Measurements from ENCODE around the gene CENATAC.
A peak's percentile ranks its signal among the peaks of the same experiment; 100 is the strongest.

CENATAC gene

DNA sequence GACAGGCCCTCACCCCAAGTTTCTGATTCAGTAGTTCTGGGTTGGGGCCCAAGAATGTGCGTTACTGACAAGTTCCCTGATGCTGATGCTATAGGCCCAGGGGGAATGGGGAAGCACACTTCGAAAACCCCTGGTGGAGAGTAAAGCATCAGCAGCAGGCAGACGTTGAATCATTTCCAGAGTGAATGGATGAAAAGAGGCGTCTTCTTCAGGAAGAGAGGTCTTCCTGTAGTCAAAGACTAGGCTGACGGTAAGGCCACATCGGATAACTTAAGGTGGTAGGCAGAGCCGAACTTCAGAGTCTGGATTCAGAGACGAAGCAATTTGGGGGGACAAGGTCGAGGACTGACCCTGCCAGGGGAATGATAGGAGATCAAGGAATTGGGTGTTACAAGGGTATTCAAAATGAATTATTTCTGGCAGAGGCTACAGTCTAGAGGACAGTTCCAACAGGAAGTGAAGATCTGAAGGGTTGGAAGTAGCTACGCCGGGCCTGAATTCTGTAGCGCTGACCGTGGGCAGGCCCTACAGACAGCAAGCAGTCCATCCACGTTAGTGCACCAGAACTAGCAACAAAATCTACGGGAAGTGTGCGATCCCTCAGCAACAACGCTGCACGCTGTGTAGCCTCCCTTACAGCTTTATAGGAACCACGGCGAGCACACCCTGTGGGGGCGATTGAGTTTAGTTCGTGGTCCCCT, 862 bp upstream of the CENATAC start:
- Histone ChIP-seq H3K4me1 (ENCODE audit: insufficient read depth, poor library complexity, severe bottlenecking) (peaks cover 10% of the 10 kb centered on the region), H3K36me3 (ENCODE audit: low read depth) (peaks cover 30% of the 10 kb centered on the region), H3K4me3 (ENCODE audit: severe bottlenecking) (peak overlapping the region; percentile 50), H3K27me3 (ENCODE audit: insufficient read depth, poor library complexity, severe bottlenecking) (no peaks in the 10 kb centered on the region), H3K27ac (ENCODE audit: poor library complexity, severe bottlenecking) (peak overlapping the region; percentile 87), H3K9me3 (ENCODE audit: severe bottlenecking) (no peaks in the 10 kb centered on the region)
- no peak; the same call in 2 of the 3 replicates for ATAC-seq (ENCODE audit: low read depth)
- no peak for DNase-seq (ENCODE audit: low spot score)
- TF ChIP-seq CTCF (IDR thresholded peaks at IDR 0.05; ENCODE audit: poor library complexity, severe bottlenecking) = no peak

GRCh38 chr11:118998388-118998717, 415 bp downstream of the CENATAC start:
- ATAC-seq (ENCODE audit: low read depth) (peak; percentile 40), DNase-seq (ENCODE audit: low spot score) (no peak)
- Histone ChIP-seq H3K9me3 (ENCODE audit: severe bottlenecking) (no peaks in the 10 kb centered on the region), H3K4me1 (ENCODE audit: insufficient read depth, poor library complexity, severe bottlenecking) (peaks cover 10% of the 10 kb centered on the region), H3K4me3 (ENCODE audit: severe bottlenecking) (peak overlapping the region; percentile 50), H3K27ac (ENCODE audit: poor library complexity, severe bottlenecking) (peak overlapping the region; percentile 87), H3K27me3 (ENCODE audit: insufficient read depth, poor library complexity, severe bottlenecking) (no peaks in the 10 kb centered on the region), H3K36me3 (ENCODE audit: low read depth) (peaks cover 42% of the 10 kb centered on the region)
- no peak for TF ChIP-seq CTCF (IDR thresholded peaks at IDR 0.05; ENCODE audit: poor library complexity, severe bottlenecking)

- DNase-seq (ENCODE audit: low spot score) = no peak
Measured at GRCh38 chr11:118998822-118999221, 884 bp downstream of the CENATAC start.

GRCh38 chr11:119000906-119001305, 3.0 kb downstream of the CENATAC start:
- H3K27ac ChIP-seq (ENCODE audit: poor library complexity, severe bottlenecking) = no peak overlapping the region
- H3K27me3 ChIP-seq (ENCODE audit: insufficient read depth, poor library complexity, severe bottlenecking) = no peaks in the 10 kb centered on the region
- TF ChIP-seq CTCF (IDR thresholded peaks at IDR 0.05; ENCODE audit: poor library complexity, severe bottlenecking) = no peak
- peaks cover 10% of the 10 kb centered on the region for H3K4me1 ChIP-seq (ENCODE audit: insufficient read depth, poor library complexity, severe bottlenecking)
- ATAC-seq (ENCODE audit: low read depth) (no peak), DNase-seq (ENCODE audit: low spot score) (no peak)
- no peak overlapping the region for H3K4me3 ChIP-seq (ENCODE audit: severe bottlenecking)
- no peaks in the 10 kb centered on the region for H3K9me3 ChIP-seq (ENCODE audit: severe bottlenecking)
- H3K36me3 ChIP-seq (ENCODE audit: low read depth) = peaks cover 61% of the 10 kb centered on the region

More at GRCh38 chr11:118998822-118999221, 884 bp downstream of the CENATAC start:
- H3K27ac ChIP-seq (ENCODE audit: poor library complexity, severe bottlenecking) = peak overlapping the region; percentile 87
- no peak for TF ChIP-seq CTCF (IDR thresholded peaks at IDR 0.05; ENCODE audit: poor library complexity, severe bottlenecking)
- peak overlapping the region; percentile 50 for H3K4me3 ChIP-seq (ENCODE audit: severe bottlenecking)
- peaks cover 10% of the 10 kb centered on the region for H3K4me1 ChIP-seq (ENCODE audit: insufficient read depth, poor library complexity, severe bottlenecking)
- no peaks in the 10 kb centered on the region for H3K27me3 ChIP-seq (ENCODE audit: insufficient read depth, poor library complexity, severe bottlenecking)
- peaks cover 44% of the 10 kb centered on the region for H3K36me3 ChIP-seq (ENCODE audit: low read depth)
- ATAC-seq (ENCODE audit: low read depth) = peak; percentile 69
- no peaks in the 10 kb centered on the region for H3K9me3 ChIP-seq (ENCODE audit: severe bottlenecking)

DNA sequence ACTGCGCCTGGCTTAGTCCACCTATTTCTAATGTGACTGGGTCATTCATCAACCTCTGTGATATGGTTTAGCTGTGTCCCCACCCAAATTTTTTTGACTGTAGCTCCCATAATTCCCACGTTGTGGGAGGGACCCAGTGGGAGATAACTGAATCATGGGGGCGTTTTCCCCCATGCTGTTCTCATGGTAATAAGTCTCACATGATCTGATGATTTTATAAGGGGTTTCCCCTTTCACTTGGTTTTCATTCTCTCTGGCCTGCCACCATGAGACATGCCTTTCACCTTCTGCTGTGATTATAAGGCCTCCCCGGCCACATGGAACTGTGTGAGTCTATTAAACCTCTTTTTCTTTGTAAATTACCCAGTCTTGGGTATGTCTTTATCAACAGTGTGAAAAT, 8.7 kb downstream of the CENATAC start:
- H3K4me1 ChIP-seq (ENCODE audit: insufficient read depth, poor library complexity, severe bottlenecking) = no peaks in the 10 kb centered on the region
- no peak for ATAC-seq (ENCODE audit: low read depth)
- no peak overlapping the region for H3K4me3 ChIP-seq (ENCODE audit: severe bottlenecking)
- no peak for TF ChIP-seq CTCF (IDR thresholded peaks at IDR 0.05; ENCODE audit: poor library complexity, severe bottlenecking)
- no peaks in the 10 kb centered on the region for H3K9me3 ChIP-seq (ENCODE audit: severe bottlenecking)
- H3K36me3 ChIP-seq (ENCODE audit: low read depth) = peaks cover 70% of the 10 kb centered on the region
- no peak for DNase-seq (ENCODE audit: low spot score)
- no peak overlapping the region for H3K27ac ChIP-seq (ENCODE audit: poor library complexity, severe bottlenecking)
- H3K27me3 ChIP-seq (ENCODE audit: insufficient read depth, poor library complexity, severe bottlenecking) = no peaks in the 10 kb centered on the region
